Progenitor cell of endocrine pancreas (in vitro differentiated cells): Measurements from ENCODE around the gene TMEM187. TPM values are rescaled to one million over a fixed set of nuclear protein-coding genes. Genes with fewer than 3 reads are reported as not detected.

ENCODE experiments used
- DNase-seq: peaks from one replicate; pipeline ENCODE4 v3.0.0; 2021; ENCODE audit warnings: low spot score; ENCODE audit not compliant: unreplicated experiment
- H3K27ac Mint-ChIP-seq: 2 replicates; pipeline ENCODE4 v1.8.0; 2021; ENCODE audit warnings: mild to moderate bottlenecking, moderate library complexity, mixed read lengths
- H3K27me3 Mint-ChIP-seq: 2 replicates; pipeline ENCODE4 v1.8.0; 2021; ENCODE audit warnings: mixed read lengths
- H3K36me3 Mint-ChIP-seq: 2 replicates; pipeline ENCODE4 v1.8.0; 2022; ENCODE audit warnings: mixed read lengths; ENCODE audit not compliant: insufficient read depth
- H3K4me1 Mint-ChIP-seq: 2 replicates; pipeline ENCODE4 v1.8.0; 2021; ENCODE audit warnings: low read depth, mixed read lengths
- H3K4me3 Mint-ChIP-seq: 2 replicates; pipeline ENCODE4 v1.8.0; 2021; ENCODE audit warnings: low read depth, mild to moderate bottlenecking, moderate library complexity, mixed read lengths
- H3K9me3 Mint-ChIP-seq: 2 replicates; pipeline ENCODE4 v1.8.0; 2021; ENCODE audit warnings: low read depth, mixed read lengths
- total RNA-seq: library from RNA; stranded (reverse); gene quantifications from 2 replicates; pipeline ENCODE4 v1.2.1, GENCODE V29; 2021
- TF ChIP-seq, protein P1 (sequence below): fragments of 200-600 bp; sonication (generic); IDR thresholded peaks from one replicate; pipeline ENCODE4 v1.5.0; 2021; ENCODE audit warnings: antibody characterized with exemption, mild to moderate bottlenecking; ENCODE audit not compliant: unreplicated experiment

TMEM187 gene
- total RNA-seq, 1 donor from 2014 or later: 11.7 TPM

DNA sequence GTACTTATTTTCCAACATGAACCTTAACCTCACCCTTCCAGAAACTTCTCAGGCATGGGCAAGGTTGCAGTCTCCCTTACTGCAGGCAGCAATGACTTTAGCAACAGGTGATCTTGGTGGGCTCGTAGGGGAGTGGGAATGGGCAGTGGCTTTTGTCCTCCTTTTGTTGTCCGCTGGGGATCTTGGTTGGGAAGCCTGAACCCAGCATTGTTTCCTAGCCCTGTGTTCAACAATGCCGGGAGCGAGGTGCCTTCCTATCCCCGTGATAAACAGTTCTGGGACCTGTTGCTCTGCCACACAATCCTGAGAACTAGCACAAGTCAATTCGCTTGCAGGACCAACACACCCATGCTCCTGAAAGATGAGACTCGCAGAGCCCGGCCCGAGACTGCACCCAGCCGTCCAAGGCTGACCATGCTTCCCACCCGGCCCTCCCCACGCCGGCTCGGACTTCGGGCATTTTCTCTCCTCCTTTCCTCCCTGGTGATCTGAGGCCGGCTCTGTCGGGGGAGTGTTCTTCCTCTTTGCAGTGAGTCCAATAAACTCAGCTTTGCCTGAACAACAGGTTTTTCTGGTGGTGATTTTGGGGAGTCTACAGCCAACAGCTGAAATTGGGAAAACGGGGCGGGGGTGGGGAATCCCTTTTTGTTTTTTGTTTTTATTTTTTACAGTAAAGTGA, 26.9 kb downstream of the TMEM187 start:
- H3K27me3 Mint-ChIP-seq: no peaks in the 10 kb centered on the region
- no peak for DNase-seq
- H3K4me1 Mint-ChIP-seq: peaks cover 13% of the 10 kb centered on the region
- TF ChIP-seq, protein P1, sequence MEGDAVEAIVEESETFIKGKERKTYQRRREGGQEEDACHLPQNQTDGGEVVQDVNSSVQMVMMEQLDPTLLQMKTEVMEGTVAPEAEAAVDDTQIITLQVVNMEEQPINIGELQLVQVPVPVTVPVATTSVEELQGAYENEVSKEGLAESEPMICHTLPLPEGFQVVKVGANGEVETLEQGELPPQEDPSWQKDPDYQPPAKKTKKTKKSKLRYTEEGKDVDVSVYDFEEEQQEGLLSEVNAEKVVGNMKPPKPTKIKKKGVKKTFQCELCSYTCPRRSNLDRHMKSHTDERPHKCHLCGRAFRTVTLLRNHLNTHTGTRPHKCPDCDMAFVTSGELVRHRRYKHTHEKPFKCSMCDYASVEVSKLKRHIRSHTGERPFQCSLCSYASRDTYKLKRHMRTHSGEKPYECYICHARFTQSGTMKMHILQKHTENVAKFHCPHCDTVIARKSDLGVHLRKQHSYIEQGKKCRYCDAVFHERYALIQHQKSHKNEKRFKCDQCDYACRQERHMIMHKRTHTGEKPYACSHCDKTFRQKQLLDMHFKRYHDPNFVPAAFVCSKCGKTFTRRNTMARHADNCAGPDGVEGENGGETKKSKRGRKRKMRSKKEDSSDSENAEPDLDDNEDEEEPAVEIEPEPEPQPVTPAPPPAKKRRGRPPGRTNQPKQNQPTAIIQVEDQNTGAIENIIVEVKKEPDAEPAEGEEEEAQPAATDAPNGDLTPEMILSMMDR: no peak
- peak overlapping the region; percentile 74 for H3K27ac Mint-ChIP-seq
- peaks cover 13% of the 10 kb centered on the region for H3K9me3 Mint-ChIP-seq
- H3K4me3 Mint-ChIP-seq: no peak overlapping the region
- H3K36me3 Mint-ChIP-seq: peaks cover 4% of the 10 kb centered on the region

DNA sequence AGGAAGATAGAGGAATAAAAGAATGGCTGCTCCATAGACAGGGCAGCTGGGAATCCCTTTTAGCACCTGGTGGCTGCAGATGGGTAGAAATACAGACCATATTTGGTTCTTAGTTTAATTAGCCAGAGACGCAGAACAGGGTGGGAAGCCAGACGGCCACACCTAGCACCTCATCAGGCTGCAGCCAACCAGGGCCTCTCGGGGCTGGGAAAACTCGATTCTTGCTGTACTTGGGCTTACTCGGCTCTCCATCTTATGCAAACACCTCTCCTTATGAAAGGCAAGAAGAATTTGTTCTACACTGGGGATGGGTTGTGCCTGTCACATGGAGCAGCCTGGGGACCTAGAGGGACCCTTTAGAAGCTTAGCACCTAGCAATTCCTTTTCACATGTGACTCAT, 27.5 kb downstream of the TMEM187 start:
- Mint-ChIP-seq H3K27me3 (no peaks in the 10 kb centered on the region), H3K4me3 (no peak overlapping the region), H3K4me1 (peaks cover 13% of the 10 kb centered on the region), H3K9me3 (peaks cover 13% of the 10 kb centered on the region), H3K36me3 (peaks cover 4% of the 10 kb centered on the region), H3K27ac (peak overlapping the region; percentile 74)
- TF ChIP-seq, protein P1: no peak
- DNase-seq: no peak

DNA sequence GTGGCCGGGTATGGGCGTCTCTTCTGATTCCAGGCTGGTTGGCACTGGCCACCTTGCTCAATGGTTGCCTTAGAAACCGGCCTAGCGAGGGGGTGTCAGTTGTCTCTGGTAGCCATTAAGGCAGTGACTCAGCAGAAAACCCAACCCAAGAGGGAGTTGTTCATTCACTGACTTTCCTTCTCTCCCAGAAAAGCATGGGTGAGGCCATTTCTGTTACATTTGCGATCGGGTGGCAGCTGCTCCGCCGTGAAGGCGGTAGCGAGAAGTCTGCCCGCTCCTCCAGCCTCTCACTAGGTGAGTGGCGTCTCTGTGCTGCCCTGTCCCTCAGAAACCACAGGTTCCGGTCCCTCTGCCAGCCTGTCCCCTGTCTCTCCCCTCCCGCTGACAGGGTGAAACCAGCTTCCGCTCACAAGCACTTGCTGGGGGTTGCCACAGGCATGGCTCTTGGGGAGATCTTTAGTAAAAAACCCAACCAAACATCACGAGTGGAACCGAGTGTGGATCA, 29.7 kb downstream of the TMEM187 start:
- Mint-ChIP-seq H3K4me1 (peaks cover 13% of the 10 kb centered on the region), H3K36me3 (peaks cover 4% of the 10 kb centered on the region), H3K9me3 (peaks cover 15% of the 10 kb centered on the region), H3K27ac (peak overlapping the region; percentile 92), H3K4me3 (no peak overlapping the region), H3K27me3 (no peaks in the 10 kb centered on the region)
- TF ChIP-seq, protein P1: no peak
- DNase-seq: no peak

DNA sequence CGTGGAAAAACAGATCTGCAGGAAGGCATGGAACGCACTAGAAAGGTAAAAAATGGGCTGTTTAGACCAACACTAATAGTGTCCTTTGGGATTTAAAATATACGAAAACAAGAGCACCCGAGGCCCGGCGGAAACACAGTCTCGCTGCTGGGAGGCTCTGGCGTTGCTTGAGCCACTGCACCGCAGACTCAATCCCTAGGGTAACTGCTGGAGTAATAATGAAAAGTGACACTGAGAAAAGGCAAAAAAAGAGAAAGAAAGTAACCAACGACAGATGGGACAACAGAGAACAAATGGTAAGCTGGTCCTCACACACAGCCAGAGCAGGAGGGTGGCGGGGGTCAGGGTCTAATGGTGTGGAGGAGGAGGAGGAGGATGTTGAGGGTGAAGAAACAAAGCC, 31.8 kb downstream of the TMEM187 start:
- Mint-ChIP-seq H3K4me1 (peaks cover 14% of the 10 kb centered on the region), H3K9me3 (peaks cover 12% of the 10 kb centered on the region), H3K27ac (peak overlapping the region; percentile 70), H3K27me3 (no peaks in the 10 kb centered on the region), H3K36me3 (peaks cover 10% of the 10 kb centered on the region), H3K4me3 (no peak overlapping the region)
- DNase-seq: no peak
- TF ChIP-seq, protein P1: no peak

DNA sequence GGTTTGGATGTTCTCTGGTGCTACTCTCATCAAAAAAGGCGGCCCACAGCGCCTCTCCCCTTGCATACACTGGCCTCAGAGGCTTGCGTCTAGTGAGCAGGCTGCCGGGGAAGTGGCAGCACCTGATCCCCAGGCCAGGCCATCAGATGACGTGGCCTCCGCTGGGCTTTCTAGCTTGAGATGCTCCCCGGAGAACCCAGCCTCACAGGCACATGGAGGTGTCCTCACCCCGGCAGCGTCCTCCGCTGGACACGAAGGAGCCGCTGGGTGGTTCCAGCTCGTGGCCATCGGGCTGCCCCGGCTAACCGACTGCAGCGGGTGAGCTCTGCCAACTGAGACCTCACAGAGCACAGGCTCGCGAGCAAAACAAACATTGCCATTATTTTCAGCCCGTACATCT, 34.4 kb downstream of the TMEM187 start:
- TF ChIP-seq, protein P1: no peak
- peaks cover 8% of the 10 kb centered on the region for H3K36me3 Mint-ChIP-seq
- no peak for DNase-seq
- H3K27me3 Mint-ChIP-seq: no peaks in the 10 kb centered on the region
- no peak overlapping the region for H3K4me3 Mint-ChIP-seq
- peaks cover 9% of the 10 kb centered on the region for H3K4me1 Mint-ChIP-seq
- peaks cover 8% of the 10 kb centered on the region for H3K9me3 Mint-ChIP-seq
- no peak overlapping the region for H3K27ac Mint-ChIP-seq
